DOHH2 (cell line): ENCODE results near the gene FRG2B.
"Not testable (repeated sequence)": the region's sequence is repeated elsewhere in the genome, so short reads cannot be mapped to it uniquely, and the experiment has no call there.

ENCODE experiments used
- EZH2phosphoT487 ChIP-seq: fragments of 200-600 bp; sonication (generic); IDR thresholded peaks from 2 replicates; pipeline ENCODE4 v1.6.1; 2017; ENCODE audit warnings: borderline replicate concordance, mild to moderate bottlenecking, antibody characterized with exemption, low read length, moderate library complexity, mixed read lengths
- TF ChIP-seq, protein P1 (sequence below): fragments of 200-600 bp; sonication (generic); IDR thresholded peaks from one replicate; pipeline ENCODE4 v1.5.1; 2014; ENCODE audit warnings: antibody characterized with exemption, mild to moderate bottlenecking, low read depth, low read length; ENCODE audit not compliant: poor library complexity, severe bottlenecking

DNA sequence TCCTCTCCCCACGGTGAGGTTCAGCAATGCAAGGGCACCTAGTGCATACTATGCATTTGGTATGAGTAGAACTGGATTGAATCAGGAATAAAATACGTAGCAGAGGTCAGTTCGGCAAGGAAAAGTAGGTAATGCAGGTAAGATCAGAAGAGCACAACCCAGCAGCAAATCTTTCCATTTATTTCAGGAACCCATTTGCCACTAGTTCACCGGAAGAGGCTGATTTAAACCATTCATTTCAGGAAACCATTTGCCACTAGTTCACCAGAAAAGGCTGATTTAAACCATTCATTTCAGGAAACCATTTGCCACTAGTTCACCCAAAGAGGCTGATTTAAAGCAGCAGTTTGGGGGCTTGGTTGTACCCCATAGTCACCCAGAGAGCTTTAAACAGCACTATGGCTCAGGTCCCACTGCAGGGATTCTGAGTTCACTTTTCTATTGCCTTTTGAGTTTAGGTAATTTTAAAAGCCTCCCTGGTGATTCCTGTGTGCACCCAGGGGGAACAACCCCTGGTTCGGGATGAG lies 4.2 kb upstream of the FRG2B start:
- TF ChIP-seq, protein P1, sequence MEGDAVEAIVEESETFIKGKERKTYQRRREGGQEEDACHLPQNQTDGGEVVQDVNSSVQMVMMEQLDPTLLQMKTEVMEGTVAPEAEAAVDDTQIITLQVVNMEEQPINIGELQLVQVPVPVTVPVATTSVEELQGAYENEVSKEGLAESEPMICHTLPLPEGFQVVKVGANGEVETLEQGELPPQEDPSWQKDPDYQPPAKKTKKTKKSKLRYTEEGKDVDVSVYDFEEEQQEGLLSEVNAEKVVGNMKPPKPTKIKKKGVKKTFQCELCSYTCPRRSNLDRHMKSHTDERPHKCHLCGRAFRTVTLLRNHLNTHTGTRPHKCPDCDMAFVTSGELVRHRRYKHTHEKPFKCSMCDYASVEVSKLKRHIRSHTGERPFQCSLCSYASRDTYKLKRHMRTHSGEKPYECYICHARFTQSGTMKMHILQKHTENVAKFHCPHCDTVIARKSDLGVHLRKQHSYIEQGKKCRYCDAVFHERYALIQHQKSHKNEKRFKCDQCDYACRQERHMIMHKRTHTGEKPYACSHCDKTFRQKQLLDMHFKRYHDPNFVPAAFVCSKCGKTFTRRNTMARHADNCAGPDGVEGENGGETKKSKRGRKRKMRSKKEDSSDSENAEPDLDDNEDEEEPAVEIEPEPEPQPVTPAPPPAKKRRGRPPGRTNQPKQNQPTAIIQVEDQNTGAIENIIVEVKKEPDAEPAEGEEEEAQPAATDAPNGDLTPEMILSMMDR: not testable (repeated sequence)
- TF ChIP-seq EZH2phosphoT487: not testable (repeated sequence)
